GM23248 (cell line): ENCODE data around the gene C5orf63. TPM values are rescaled to one million over a fixed set of nuclear protein-coding genes. Genes with fewer than 3 reads are reported as not detected.
A peak's percentile ranks its signal among the peaks of the same experiment; 100 is the strongest.
"Not testable (repeated sequence)": the region's sequence is repeated elsewhere in the genome, so short reads cannot be mapped to it uniquely, and the experiment has no call there.

ENCODE experiments used
- DNase-seq: peaks from one replicate; pipeline ENCODE4 v3.0.0-alpha.2; 2015
- H2AFZ ChIP-seq: fragments of 200-600 bp; sonication (generic); 2 replicates; pipeline ENCODE4 v1.6.1; 2016; ENCODE audit warnings: antibody characterized with exemption
- H3F3A ChIP-seq: fragments of 200-600 bp; sonication (generic); 2 replicates; pipeline ENCODE4 v1.6.1; 2016; ENCODE audit warnings: mild to moderate bottlenecking, antibody characterized with exemption, mixed run types; ENCODE audit not compliant: insufficient read depth
- H3K27ac ChIP-seq: fragments of 200-600 bp; sonication (generic); 2 replicates; pipeline ENCODE4 v1.5.1; 2016; ENCODE audit warnings: mild to moderate bottlenecking
- H3K27me3 ChIP-seq: fragments of 200-600 bp; sonication (generic); replicated peaks from 2 replicates; pipeline ENCODE4 v1.6.1; 2016; ENCODE audit warnings: mild to moderate bottlenecking; ENCODE audit not compliant: insufficient read depth
- H3K36me3 ChIP-seq: fragments of 200-600 bp; sonication (generic); 2 replicates; pipeline ENCODE4 v1.6.1; 2016; ENCODE audit warnings: low read depth, mild to moderate bottlenecking
- H3K4me1 ChIP-seq: fragments of 200-600 bp; sonication (generic); 2 replicates; pipeline ENCODE4 v1.6.1; 2016; ENCODE audit warnings: mild to moderate bottlenecking; ENCODE audit not compliant: insufficient read depth
- H3K4me2 ChIP-seq: fragments of 200-600 bp; sonication (generic); one replicate; pipeline ENCODE4 v1.6.1; 2016; ENCODE audit warnings: mild to moderate bottlenecking; ENCODE audit not compliant: unreplicated experiment
- H3K4me3 ChIP-seq: fragments of 200-600 bp; sonication (generic); 2 replicates; pipeline ENCODE4 v1.5.1; 2016; ENCODE audit warnings: mild to moderate bottlenecking
- H3K79me2 ChIP-seq: fragments of 200-600 bp; sonication (generic); 2 replicates; pipeline ENCODE4 v1.6.1; 2016; ENCODE audit warnings: mild to moderate bottlenecking; ENCODE audit not compliant: insufficient read depth
- H3K9ac ChIP-seq: fragments of 200-600 bp; sonication (generic); 2 replicates; pipeline ENCODE4 v1.6.1; 2016; ENCODE audit warnings: mild to moderate bottlenecking
- H3K9me2 ChIP-seq: fragments of 200-600 bp; sonication (generic); 2 replicates; pipeline ENCODE4 v1.6.1; 2016; ENCODE audit warnings: mixed run types, mild to moderate bottlenecking, moderate library complexity; ENCODE audit not compliant: insufficient read depth
- H3K9me3 ChIP-seq: fragments of 200-600 bp; sonication (generic); one replicate; pipeline ENCODE4 v1.6.1; 2017; ENCODE audit warnings: low read depth
- H4K20me1 ChIP-seq: fragments of 200-600 bp; sonication (generic); 2 replicates; pipeline ENCODE4 v1.6.0; 2016; ENCODE audit not compliant: insufficient read depth
- EZH2 ChIP-seq: fragments of 200-600 bp; sonication (generic); IDR thresholded peaks from 2 replicates; pipeline ENCODE4 v1.6.1; 2018; ENCODE audit warnings: antibody characterized with exemption, mild to moderate bottlenecking; ENCODE audit not compliant: insufficient read depth, poor library complexity, severe bottlenecking
- EZH2phosphoT487 ChIP-seq: fragments of 200-600 bp; sonication (generic); IDR thresholded peaks from 2 replicates; pipeline ENCODE4 v1.6.1; 2018; ENCODE audit warnings: antibody characterized with exemption, moderate library complexity, mild to moderate bottlenecking, low read depth; ENCODE audit not compliant: insufficient read depth
- whole genome bisulfite sequencing, 2 experiments: methylation state at CpG; one replicate each; pipeline ENCODE4 v1.1.6; 2015 to 2017; ENCODE audit warnings: low lambda C conversion rate in 2 of 2, low coverage in 1 of 2; ENCODE audit errors: missing lambda C conversion rate in 2 of 2; 5-methylcytosine and 5-hydroxymethylcytosine counted together
- in situ Hi-C: fragments of 300-500 bp; cut with MboI; formaldehyde crosslinking; loops from 2 replicates; pipeline ENCODE4 v1.15.0; 2020
- polyA plus RNA-seq: library from polyadenylated mRNA; unstranded; fragments of >200 nt; fragmentation: Nextera tagmentation; extraction: Ambion mirVana; gene quantifications from 2 replicates; pipeline ENCODE4 v1.2.1, GENCODE V29; 2016
- total RNA-seq: library from RNA; depleted of rRNA; stranded (reverse); fragments of >200 nt; shearing (Covaris generic); gene quantifications from 2 replicates; pipeline ENCODE4 v1.2.3, GENCODE V29; 2014

C5orf63 gene
- total and polyA plus RNA-seq, 2 experiments from 2014 or later, result 0.97 to 7.2 TPM

GRCh38 chr5:127061956-127062355 lies 11.3 kb downstream of the C5orf63 start:
- no peaks in the 10 kb centered on the region for H3K36me3 ChIP-seq
- no peak for TF ChIP-seq EZH2phosphoT487
- TF ChIP-seq EZH2, result no peak
- H3K79me2 ChIP-seq, result no peaks in the 10 kb centered on the region
- no peak overlapping the region for H3K4me2 ChIP-seq
- H3K9me2 ChIP-seq, result no peaks in the 10 kb centered on the region
- H3F3A ChIP-seq, result no peaks in the 10 kb centered on the region
- DNase-seq, result no peak
- WGBS, 2 experiments, result 93 to 96% methylated on average over 1 of the region's 1 CpG
- no peaks in the 10 kb centered on the region for H4K20me1 ChIP-seq
- H3K9ac ChIP-seq, result no peak overlapping the region
- no peak overlapping the region for H3K4me3 ChIP-seq
- no peaks in the 10 kb centered on the region for H3K9me3 ChIP-seq
- H3K27me3 ChIP-seq, result no peaks in the 10 kb centered on the region
- no peak overlapping the region for H3K27ac ChIP-seq
- H2AFZ ChIP-seq, result no peak overlapping the region
- in situ Hi-C loops, result no loop called here
- peaks cover 7% of the 10 kb centered on the region for H3K4me1 ChIP-seq

DNA sequence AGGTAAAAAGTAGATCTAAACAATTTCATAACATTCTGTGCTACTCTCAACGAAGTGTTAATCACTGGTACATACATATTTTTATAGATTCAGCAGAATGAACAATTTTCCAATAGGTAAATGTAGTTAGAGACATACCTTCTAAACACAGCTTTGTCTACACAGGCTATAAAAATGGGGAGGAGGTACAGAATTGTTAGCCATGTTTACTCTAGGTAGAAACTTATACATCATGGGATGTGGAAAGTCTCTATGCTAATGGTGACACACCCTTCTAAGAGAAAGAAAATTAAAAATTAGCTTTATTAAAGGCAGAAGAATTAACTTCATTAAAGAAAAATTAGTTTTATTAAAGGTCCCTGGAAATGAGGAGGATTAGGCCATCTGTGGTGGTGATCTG lies 11.8 kb downstream of the C5orf63 start:
- no peaks in the 10 kb centered on the region for H4K20me1 ChIP-seq
- no peaks in the 10 kb centered on the region for H3K9me3 ChIP-seq
- no peaks in the 10 kb centered on the region for H3K36me3 ChIP-seq
- WGBS, 2 experiments, result 92 to 96% methylated on average over 1 of the region's 1 CpG
- TF ChIP-seq EZH2 (no peak), EZH2phosphoT487 (no peak)
- in situ Hi-C loops, result no loop called here
- H3F3A ChIP-seq, result no peaks in the 10 kb centered on the region
- no peak overlapping the region for H3K9ac ChIP-seq
- peaks cover 7% of the 10 kb centered on the region for H3K4me1 ChIP-seq
- no peak overlapping the region for H3K4me3 ChIP-seq
- no peaks in the 10 kb centered on the region for H3K9me2 ChIP-seq
- H3K27me3 ChIP-seq, result no peaks in the 10 kb centered on the region
- DNase-seq, result no peak
- H3K27ac ChIP-seq, result no peak overlapping the region
- no peak overlapping the region for H2AFZ ChIP-seq
- H3K79me2 ChIP-seq, result no peaks in the 10 kb centered on the region
- H3K4me2 ChIP-seq, result no peak overlapping the region

GRCh38 chr5:127060470-127060985 lies 12.8 kb downstream of the C5orf63 start:
- Histone ChIP-seq H3K9me2 (no peaks in the 10 kb centered on the region), H3K9me3 (no peaks in the 10 kb centered on the region), H3F3A (no peaks in the 10 kb centered on the region), H3K79me2 (no peaks in the 10 kb centered on the region), H3K9ac (no peak overlapping the region), H4K20me1 (no peaks in the 10 kb centered on the region), H3K4me1 (peaks cover 7% of the 10 kb centered on the region), H3K4me2 (no peak overlapping the region), H3K4me3 (no peak overlapping the region), H3K36me3 (no peaks in the 10 kb centered on the region), H3K27me3 (no peaks in the 10 kb centered on the region), H3K27ac (no peak overlapping the region), H2AFZ (no peak overlapping the region)
- in situ Hi-C loops, result no loop called here
- DNase-seq, result peak; percentile 63
- 31 to 40% methylated on average over 1 of the region's 1 CpG for WGBS, 2 experiments
- no peak for TF ChIP-seq EZH2

DNA sequence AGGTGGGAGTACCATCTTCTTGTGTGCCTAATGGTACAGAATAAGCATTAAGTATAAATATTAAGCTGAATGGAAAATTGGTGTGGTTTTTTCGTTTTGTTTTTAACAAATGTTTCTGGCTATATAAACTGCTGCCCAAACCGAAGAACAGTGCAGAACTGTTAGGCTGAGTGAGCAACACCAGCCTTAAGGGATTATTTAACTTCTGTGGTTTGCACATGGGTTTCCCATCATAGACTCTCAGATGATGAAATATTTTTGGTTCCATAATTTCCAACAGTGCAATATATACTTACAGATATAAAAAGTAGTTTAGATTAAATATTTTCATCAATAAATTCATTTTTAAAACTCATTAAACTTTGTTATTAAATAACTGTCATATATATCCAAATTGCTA lies 16.4 kb downstream of the C5orf63 start:
- Histone ChIP-seq H3K27me3 (no peaks in the 10 kb centered on the region), H3K4me1 (peaks cover 7% of the 10 kb centered on the region), H3K36me3 (no peaks in the 10 kb centered on the region), H3K27ac (no peak overlapping the region), H3F3A (no peaks in the 10 kb centered on the region), H3K4me2 (no peak overlapping the region), H3K9me3 (no peaks in the 10 kb centered on the region), H2AFZ (no peak overlapping the region), H3K79me2 (no peaks in the 10 kb centered on the region), H4K20me1 (no peaks in the 10 kb centered on the region), H3K9me2 (no peaks in the 10 kb centered on the region), H3K4me3 (no peak overlapping the region), H3K9ac (no peak overlapping the region)
- in situ Hi-C loops, result no loop called here
- WGBS, 2 experiments, result 68 to 71% methylated on average over 2 of the region's 2 CpGs
- TF ChIP-seq EZH2, result no peak
- no peak for TF ChIP-seq EZH2phosphoT487
- no peak for DNase-seq

GRCh38 chr5:127055880-127056653 lies 17.2 kb downstream of the C5orf63 start:
- H3K27ac ChIP-seq, result no peak overlapping the region
- no peaks in the 10 kb centered on the region for H3K9me3 ChIP-seq
- no peak for DNase-seq
- no peaks in the 10 kb centered on the region for H3F3A ChIP-seq
- no peaks in the 10 kb centered on the region for H3K27me3 ChIP-seq
- H3K36me3 ChIP-seq, result no peaks in the 10 kb centered on the region
- in situ Hi-C loops, result no loop called here
- no peak overlapping the region for H2AFZ ChIP-seq
- no peaks in the 10 kb centered on the region for H4K20me1 ChIP-seq
- H3K9me2 ChIP-seq, result no peaks in the 10 kb centered on the region
- H3K4me2 ChIP-seq, result no peak overlapping the region
- no peaks in the 10 kb centered on the region for H3K79me2 ChIP-seq
- TF ChIP-seq EZH2 (no peak), EZH2phosphoT487 (no peak)
- peaks cover 7% of the 10 kb centered on the region for H3K4me1 ChIP-seq
- H3K4me3 ChIP-seq, result no peak overlapping the region
- 93 to 94% methylated on average over 3 of the region's 3 CpGs for WGBS, 2 experiments
- no peak overlapping the region for H3K9ac ChIP-seq

GRCh38 chr5:127053551-127053950 lies 19.8 kb downstream of the C5orf63 start:
- H3K4me3 ChIP-seq, H3K9me3 ChIP-seq, in situ Hi-C loops, H3K27me3 ChIP-seq, H3K79me2 ChIP-seq, H3K9me2 ChIP-seq, H2AFZ ChIP-seq, DNase-seq, H3K9ac ChIP-seq, H3F3A ChIP-seq, H3K27ac ChIP-seq, H3K36me3 ChIP-seq, H4K20me1 ChIP-seq, H3K4me1 ChIP-seq, H3K4me2 ChIP-seq: not testable (repeated sequence)
- 97 to 98% methylated on average over 6 of the region's 6 CpGs for WGBS, 2 experiments
